Measurements from ENCODE around the gene FBLN2.

GRCh38 chr3:13501521-13501920 lies 47.4 kb upstream of the FBLN2 start:
- no peak for TF ChIP-seq CTCF (IDR thresholded peaks at IDR 0.05 in 2 of 3, conservative IDR thresholded peaks at IDR 0.05 in 1 of 3; ENCODE audit: control insufficient read depth in 2 of 3, extremely low read depth in 1 of 3, insufficient read depth in 1 of 3, low read depth in 3 of 3, low read length in 3 of 3)
- TF ChIP-seq ATF7 (IDR thresholded peaks at IDR 0.05; ENCODE audit: low read depth), result no peak
- no peak for TF ChIP-seq CREM (IDR thresholded peaks at IDR 0.05; ENCODE audit: low read depth)
- no peak for TF ChIP-seq ZNF384 (IDR thresholded peaks at IDR 0.05; ENCODE audit: borderline replicate concordance, low read depth, low read length)

All from GM12878 (cell line).